HG02884 (cell line): ENCODE data around the gene DNM2.

Source experiments
- ATAC-seq: cut with Tn5 transposase; IDR thresholded peaks from one replicate; pipeline ENCODE4 v1.9.1; 2021; ENCODE audit warnings: mild to moderate bottlenecking, moderate library complexity; ENCODE audit not compliant: unreplicated experiment

DNM2 gene

GRCh38 chr19:10811391-10812111, 93.7 kb downstream of the DNM2 start:
- ATAC-seq, result no peak

DNA sequence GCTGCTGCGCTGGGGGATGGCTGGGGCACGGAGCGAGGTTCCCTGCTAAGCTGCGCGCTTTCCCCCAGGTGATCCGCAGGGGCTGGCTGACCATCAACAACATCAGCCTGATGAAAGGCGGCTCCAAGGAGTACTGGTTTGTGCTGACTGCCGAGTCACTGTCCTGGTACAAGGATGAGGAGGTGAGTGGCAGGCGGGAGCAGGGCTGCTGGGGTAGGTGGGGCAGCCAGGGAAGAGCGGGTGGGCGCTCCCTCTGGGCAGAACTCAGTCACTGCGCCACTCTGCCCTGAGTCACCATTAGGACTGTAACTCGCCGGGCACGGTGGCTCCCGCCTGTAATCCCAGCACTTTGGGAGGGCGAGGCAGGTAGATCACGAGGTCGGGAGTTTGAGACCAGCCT, 94.3 kb downstream of the DNM2 start:
- no peak for ATAC-seq

GRCh38 chr19:10812902-10813404, 95.1 kb downstream of the DNM2 start:
- ATAC-seq, result no peak

GRCh38 chr19:10815007-10815536, 97.2 kb downstream of the DNM2 start:
- no peak for ATAC-seq

DNA sequence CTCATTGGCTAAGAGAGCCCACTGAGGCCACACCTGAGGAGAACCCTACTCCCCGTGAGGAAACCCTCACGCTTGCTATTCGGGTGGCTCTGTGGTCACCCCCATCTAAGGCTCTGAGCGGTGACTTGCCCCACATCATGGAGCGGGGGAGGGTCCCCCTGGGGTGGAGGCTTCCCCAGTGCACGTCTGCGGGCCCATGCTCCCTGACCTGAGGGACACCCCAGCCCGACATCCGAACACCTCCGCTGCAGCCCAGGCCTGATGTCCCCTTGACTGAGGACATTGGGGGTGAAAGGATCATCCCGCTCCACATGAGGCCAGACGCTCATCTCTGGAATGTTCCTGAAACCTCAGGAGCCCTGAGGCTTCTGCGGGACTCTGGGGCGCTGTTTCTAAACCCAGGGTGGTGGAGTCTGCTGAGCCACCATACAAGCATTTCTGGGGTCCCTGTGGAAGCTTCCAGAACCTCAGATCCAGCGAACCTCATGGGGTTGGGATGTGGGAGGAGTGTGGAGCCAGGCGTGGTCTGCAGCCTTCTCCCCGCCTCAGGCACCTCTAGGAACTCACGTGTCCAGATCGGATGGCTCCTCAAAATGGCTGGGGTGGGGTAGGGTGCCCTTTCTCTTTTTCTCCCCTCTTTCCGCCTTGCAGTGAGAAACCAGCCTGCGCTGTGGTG, 98.2 kb downstream of the DNM2 start:
- no peak for ATAC-seq

GRCh38 chr19:10816691-10817090, 98.8 kb downstream of the DNM2 start:
- ATAC-seq, result no peak

GRCh38 chr19:10817291-10818038, 99.6 kb downstream of the DNM2 start:
- no peak for ATAC-seq

GRCh38 chr19:10818301-10819123, 100.6 kb downstream of the DNM2 start:
- ATAC-seq, result no peak

- ATAC-seq, result no peak
These were observed 101.5 kb downstream of the DNM2 start for GRCh38 chr19:10819124-10820060.

GRCh38 chr19:10820173-10820572, 102.3 kb downstream of the DNM2 start:
- ATAC-seq, result no peak

DNA sequence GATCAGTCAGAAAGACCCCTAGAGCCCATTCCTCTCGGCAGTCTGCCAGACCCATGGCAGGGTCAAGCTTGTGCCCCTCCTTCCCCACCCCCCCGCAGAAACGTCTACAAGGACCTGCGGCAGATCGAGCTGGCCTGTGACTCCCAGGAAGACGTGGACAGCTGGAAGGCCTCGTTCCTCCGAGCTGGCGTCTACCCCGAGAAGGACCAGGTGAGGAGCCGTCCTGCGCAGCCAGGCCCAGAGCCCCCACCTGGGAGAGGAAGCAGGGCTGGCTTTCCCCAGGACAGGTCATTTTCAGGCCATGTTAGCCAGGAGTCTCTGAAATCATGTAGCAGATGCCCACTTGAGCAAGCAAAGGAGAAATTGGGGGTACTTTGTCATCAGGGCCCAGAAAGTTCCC, 105.8 kb downstream of the DNM2 start:
- ATAC-seq, result no peak

- ATAC-seq, result no peak
These were observed 108.4 kb downstream of the DNM2 start for GRCh38 chr19:10826231-10826630.

DNA sequence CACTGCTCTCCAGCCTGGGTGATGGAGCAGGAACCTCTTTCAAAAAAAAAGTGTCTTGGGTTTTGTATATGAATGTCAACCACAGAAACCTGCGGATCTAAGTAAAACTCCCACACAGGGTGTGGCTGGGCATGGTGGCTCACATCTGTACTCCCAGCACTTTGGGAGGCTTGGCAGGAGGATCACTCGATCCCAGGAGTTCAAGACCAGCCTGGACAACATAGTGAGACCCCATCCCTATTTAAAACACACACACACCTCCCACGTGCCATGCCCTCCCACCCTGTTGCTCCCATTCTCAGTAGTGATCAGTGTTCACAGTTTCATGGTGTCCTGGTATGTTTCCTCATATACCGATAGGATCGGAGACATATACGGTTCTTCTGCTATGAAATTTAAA, 109.0 kb downstream of the DNM2 start:
- ATAC-seq, result no peak

- ATAC-seq, result no peak
These were observed 111.3 kb downstream of the DNM2 start for GRCh38 chr19:10828981-10829821.

- ATAC-seq, result no peak
These were observed 112.1 kb downstream of the DNM2 start for GRCh38 chr19:10829967-10830366.

DNA sequence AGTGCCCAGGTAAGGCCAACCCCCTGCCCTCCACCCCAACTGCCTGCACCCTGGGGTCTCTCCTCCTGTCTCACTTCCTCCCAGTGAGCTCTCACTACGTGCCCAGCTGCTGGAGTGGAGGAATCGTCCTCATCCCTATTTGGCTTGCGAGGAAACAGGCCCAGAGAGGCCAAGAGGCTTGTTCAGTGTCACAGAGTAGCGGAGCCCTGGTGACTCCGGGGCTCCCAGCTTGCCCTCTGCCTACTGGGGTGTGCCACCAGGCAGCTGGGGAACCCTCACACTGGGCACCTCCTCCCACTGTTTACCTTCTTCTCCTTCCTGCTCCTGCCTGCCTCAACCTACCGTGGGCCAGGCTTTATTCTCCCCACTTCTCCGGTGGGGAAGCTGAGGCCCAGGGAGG, 112.5 kb downstream of the DNM2 start:
- no peak for ATAC-seq

DNA sequence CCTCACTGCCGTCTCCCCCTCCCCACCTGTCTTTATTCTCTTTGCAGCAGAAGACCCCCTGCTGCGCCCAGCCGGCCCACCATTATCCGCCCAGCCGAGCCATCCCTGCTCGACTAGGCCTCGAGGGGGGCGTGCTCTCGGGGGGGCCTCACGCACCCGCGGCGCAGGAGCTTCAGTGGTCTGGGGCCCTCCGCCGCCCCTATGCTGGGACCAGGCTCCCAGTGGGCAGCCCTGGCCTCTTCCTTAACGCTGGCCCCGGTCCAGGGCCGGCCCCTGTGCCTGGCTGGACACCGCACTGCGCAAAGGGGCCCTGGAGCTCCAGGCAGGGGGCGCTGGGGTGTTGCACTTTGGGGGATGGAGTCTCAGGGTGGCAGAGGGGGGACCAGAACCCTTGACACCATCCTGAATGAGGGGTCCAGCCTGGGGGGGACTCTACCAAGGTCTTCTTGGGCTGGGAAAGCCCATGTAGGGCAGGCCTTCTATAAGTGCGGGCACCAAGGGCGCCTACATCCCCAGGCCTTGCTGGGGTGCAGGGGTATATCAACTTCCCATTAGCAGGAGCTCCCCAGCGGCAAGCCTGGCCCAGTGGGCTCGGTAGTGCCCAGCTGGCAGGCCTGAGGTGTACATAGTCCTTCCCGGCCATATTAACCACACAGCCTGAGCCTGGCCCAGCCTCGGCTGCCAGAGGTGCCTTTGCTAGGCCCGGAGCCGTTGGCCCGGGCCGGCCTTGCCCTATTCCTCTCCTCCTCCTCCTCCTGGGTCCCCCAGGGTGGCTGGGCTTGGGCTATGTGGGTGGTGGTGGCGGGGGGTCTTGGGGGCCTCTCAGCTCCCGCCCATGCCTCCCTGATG, 113.3 kb downstream of the DNM2 start:
- ATAC-seq, result no peak
